Left renal cortex interstitium (tissue), 4 donors: ENCODE data around the gene LGI1. TPM values are rescaled to one million over a fixed set of nuclear protein-coding genes. Genes with fewer than 3 reads are reported as not detected.

ENCODE experiments used
- DNase-seq, 4 donors: peaks; one replicate each; pipeline ENCODE4 v3.0.0-alpha.2; 2013; ENCODE audit warnings: low read depth in 4 of 4, low spot score in 2 of 4, missing footprints in 1 of 4
- polyA plus RNA-seq, 4 donors: library from polyadenylated mRNA; unstranded; fragments of 120-200 nt; gene quantifications; one replicate each; pipeline ENCODE4 v1.2.1, GENCODE V29; 2013; ENCODE audit not compliant: insufficient read length in 4 of 4

LGI1 gene
- 1 to 10 TPM; 4.9 to 7.0 (median 5.2) TPM for polyA plus RNA-seq

GRCh38 chr10:93757801-93758507 lies at the start of gene LGI1:
Gene LGI1, plus strand, starts transcription at chr10:93757936. Its CDS starts 209 bp downstream, at chr10:93758145.
- no peak for DNase-seq

- DNase-seq: no peak
Measured at GRCh38 chr10:93710333-93710909, 47.3 kb upstream of the LGI1 start.

GRCh38 chr10:93711891-93712290 lies 45.8 kb upstream of the LGI1 start:
- no peak for DNase-seq

- DNase-seq: no peak
Measured at GRCh38 chr10:93712593-93712992, 45.1 kb upstream of the LGI1 start.

- no peak for DNase-seq
Measured at GRCh38 chr10:93715345-93715744, 42.4 kb upstream of the LGI1 start.

- no peak for DNase-seq
Measured at GRCh38 chr10:93716766-93717165, 41.0 kb upstream of the LGI1 start.

- no peak for DNase-seq
Measured at GRCh38 chr10:93718937-93719725, 38.6 kb upstream of the LGI1 start.

GRCh38 chr10:93719901-93720300 lies 37.8 kb upstream of the LGI1 start:
- no peak for DNase-seq

- no peak for DNase-seq
Measured at GRCh38 chr10:93722550-93722949, 35.2 kb upstream of the LGI1 start.

- DNase-seq: no peak
Measured at GRCh38 chr10:93723153-93723552, 34.6 kb upstream of the LGI1 start.

- DNase-seq: no peak
Measured at GRCh38 chr10:93726024-93726423, 31.7 kb upstream of the LGI1 start.

- no peak for DNase-seq
Measured at GRCh38 chr10:93741367-93741766, 16.4 kb upstream of the LGI1 start.

GRCh38 chr10:93742633-93743349 lies 14.9 kb upstream of the LGI1 start:
- DNase-seq: no peak

GRCh38 chr10:93745408-93746065 lies 12.2 kb upstream of the LGI1 start:
- no peak for DNase-seq

- DNase-seq: no peak
Measured at GRCh38 chr10:93746844-93747284, 10.9 kb upstream of the LGI1 start.

GRCh38 chr10:93749218-93749799 lies 8.4 kb upstream of the LGI1 start:
- DNase-seq: no peak

GRCh38 chr10:93751124-93751523 lies 6.6 kb upstream of the LGI1 start:
- DNase-seq: no peak

- no peak for DNase-seq
Measured at GRCh38 chr10:93751832-93752231, 5.9 kb upstream of the LGI1 start.

GRCh38 chr10:93752761-93753160 lies 5.0 kb upstream of the LGI1 start:
- no peak for DNase-seq

GRCh38 chr10:93753621-93754250 lies 4.0 kb upstream of the LGI1 start:
- DNase-seq: no peak
